ENCODE measurements around the gene AATF.

The AATF gene

GRCh38 chr17:37051833-37052232, 103.1 kb downstream of the AATF start:
- no peak overlapping the region for H3K27ac ChIP-seq
- TF ChIP-seq, protein P1, sequence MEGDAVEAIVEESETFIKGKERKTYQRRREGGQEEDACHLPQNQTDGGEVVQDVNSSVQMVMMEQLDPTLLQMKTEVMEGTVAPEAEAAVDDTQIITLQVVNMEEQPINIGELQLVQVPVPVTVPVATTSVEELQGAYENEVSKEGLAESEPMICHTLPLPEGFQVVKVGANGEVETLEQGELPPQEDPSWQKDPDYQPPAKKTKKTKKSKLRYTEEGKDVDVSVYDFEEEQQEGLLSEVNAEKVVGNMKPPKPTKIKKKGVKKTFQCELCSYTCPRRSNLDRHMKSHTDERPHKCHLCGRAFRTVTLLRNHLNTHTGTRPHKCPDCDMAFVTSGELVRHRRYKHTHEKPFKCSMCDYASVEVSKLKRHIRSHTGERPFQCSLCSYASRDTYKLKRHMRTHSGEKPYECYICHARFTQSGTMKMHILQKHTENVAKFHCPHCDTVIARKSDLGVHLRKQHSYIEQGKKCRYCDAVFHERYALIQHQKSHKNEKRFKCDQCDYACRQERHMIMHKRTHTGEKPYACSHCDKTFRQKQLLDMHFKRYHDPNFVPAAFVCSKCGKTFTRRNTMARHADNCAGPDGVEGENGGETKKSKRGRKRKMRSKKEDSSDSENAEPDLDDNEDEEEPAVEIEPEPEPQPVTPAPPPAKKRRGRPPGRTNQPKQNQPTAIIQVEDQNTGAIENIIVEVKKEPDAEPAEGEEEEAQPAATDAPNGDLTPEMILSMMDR (conservative IDR thresholded peaks at IDR 0.05) = no peak

DNA sequence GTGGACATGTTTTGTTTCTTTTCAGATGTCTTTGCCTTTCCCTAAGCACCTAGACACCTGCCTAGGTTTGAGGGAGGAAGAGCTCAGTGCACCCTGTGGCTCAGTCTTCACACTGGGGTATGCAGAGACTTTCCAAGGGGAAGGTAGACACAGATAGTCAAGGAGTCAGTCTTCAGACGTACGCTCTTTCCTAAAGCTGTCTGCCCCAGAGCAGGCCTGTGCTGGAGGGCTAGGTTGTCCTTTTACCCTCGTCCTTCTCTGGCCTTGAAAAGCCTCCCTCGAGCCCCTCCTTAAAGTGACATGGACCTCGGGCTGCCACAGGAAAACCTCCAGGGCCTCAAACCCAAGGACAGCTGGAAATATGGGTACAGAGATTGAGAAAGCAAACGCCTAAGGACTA, 103.7 kb downstream of the AATF start:
- TF ChIP-seq, protein P1 (conservative IDR thresholded peaks at IDR 0.05) = no peak
- no peak overlapping the region for H3K27ac ChIP-seq

DNA sequence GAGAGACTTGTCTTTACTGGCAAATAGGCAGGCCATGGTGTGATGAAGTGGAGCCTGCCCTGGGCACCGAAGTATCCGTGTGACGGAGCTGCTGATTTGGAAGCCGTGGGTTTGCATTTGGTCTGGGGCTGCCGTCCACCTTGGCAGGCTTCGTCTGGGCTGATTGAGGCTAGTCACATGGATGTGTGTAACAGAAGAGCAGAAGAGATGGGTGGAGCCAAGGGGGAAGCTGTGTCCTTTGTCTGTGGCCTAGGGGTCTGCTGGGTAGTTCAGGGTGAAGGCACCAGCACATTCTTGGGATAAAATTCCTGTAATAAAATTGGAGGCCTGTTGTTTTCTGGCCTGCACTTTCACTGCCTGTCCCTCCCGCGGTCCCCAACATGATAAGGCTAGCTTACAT, 106.1 kb downstream of the AATF start:
- TF ChIP-seq, protein P1 (conservative IDR thresholded peaks at IDR 0.05) = no peak
- no peak overlapping the region for H3K27ac ChIP-seq

GRCh38 chr17:37056622-37057021, 107.9 kb downstream of the AATF start:
- H3K27ac ChIP-seq = no peak overlapping the region
- TF ChIP-seq, protein P1 (conservative IDR thresholded peaks at IDR 0.05) = no peak

DNA sequence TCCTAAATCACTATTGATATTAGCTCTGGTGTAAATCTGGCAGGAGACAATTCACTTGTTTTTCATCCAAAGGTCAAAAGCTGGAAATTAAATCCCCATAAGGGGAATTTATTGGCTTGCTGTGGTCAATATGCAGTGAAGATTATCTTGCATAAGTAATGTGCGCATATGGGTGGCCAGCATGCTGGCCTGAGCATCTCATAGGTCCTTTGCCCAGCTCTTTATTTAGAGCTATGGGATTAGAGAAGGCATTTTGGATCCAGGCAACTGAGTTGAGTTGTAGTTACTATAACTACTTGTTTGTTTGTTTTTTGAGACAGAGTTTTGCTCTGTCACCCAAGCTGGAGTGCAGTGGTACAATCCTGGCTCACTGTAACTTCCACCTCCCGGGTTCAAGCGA, 110.7 kb downstream of the AATF start:
- no peak overlapping the region for H3K27ac ChIP-seq
- TF ChIP-seq, protein P1 (conservative IDR thresholded peaks at IDR 0.05) = no peak

DNA sequence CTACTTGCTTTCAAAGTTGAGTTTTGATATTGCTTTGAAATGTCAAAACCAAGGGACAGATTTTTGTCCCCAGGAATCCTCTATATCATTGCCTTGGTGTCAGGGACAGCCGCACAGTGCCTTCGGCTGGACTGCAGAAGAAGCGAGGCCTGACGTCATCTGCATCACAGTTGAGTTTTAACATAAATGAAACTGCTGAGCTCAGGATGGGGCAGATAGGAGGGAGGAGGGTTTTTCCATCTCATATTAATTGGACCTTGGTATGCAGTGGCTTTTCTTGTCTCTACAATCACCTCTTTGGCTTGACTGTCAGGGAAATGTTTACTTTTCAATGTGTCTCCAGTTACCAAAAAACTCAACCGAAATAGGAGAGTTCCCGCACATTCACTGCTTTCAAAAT, 111.3 kb downstream of the AATF start:
- TF ChIP-seq, protein P1 (conservative IDR thresholded peaks at IDR 0.05) = no peak
- no peak overlapping the region for H3K27ac ChIP-seq

- TF ChIP-seq, protein P1 (conservative IDR thresholded peaks at IDR 0.05) = no peak
- H3K27ac ChIP-seq = no peak overlapping the region
These were observed 112.2 kb downstream of the AATF start for GRCh38 chr17:37060928-37061327.

DNA sequence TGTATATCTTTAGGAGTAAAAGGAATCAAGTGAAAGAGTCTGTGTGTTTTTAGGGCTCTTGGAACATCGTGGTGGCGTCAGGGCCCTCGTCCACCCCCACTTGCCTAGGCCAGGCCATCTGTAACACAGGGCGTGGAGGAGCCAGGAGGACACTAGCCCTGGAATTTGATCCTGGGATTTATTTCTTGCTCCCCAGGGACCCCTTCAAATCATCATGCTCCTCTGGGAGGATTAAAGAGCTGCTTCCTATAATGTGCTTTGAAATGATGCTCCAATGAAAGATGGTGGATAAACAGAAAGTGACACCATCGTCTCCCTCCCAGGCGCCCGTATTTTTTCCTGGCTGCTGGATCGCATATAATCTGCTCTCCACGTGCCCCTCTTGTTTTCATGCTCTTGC, 113.3 kb downstream of the AATF start:
- H3K27ac ChIP-seq = no peak overlapping the region
- TF ChIP-seq, protein P1 (conservative IDR thresholded peaks at IDR 0.05) = no peak
